K562 (cell line): ENCODE data around the gene POLK. TPM values are rescaled to one million over a fixed set of nuclear protein-coding genes. Genes with fewer than 3 reads are reported as not detected.

Source experiments
- BACH1 ChIP-seq: fragments of 200-800 bp; sonication (Bioruptor generic); IDR thresholded peaks from 2 replicates; pipeline ENCODE4 v1.6.1; 2016; ENCODE audit warnings: missing genetic modification characterization, missing compliant biosample characterization
- CEBPG ChIP-seq, 3 experiments: fragments of 200-800 bp in 1 of 3; sonication (Bioruptor generic) in 1 of 3; sonication (generic) in 1 of 3; formaldehyde crosslinking in 1 of 3; IDR thresholded peaks in 2 of 3; conservative IDR thresholded peaks in 1 of 3; 2 replicates each; pipeline versions ENCODE4 v1.6.1 to v1.8.0; 2016 to 2022; ENCODE audit warnings: missing compliant biosample characterization in 2 of 3, missing genetic modification characterization in 2 of 3, mild to moderate bottlenecking in 1 of 3, missing genetic modification reagents in 1 of 3
- CREB1 ChIP-seq, 2 experiments: sonication (generic) in 1 of 2; formaldehyde crosslinking in 1 of 2; IDR thresholded peaks; 2 replicates each; pipeline versions ENCODE4 v1.6.1 to v1.8.0; 2012 to 2022; ENCODE audit warnings: inconsistent platforms in 1 of 2, mild to moderate bottlenecking in 1 of 2, missing genetic modification reagents in 1 of 2, moderate library complexity in 1 of 2
- DEAF1 ChIP-seq: fragments of 450-650 bp; formaldehyde crosslinking; IDR thresholded peaks from 2 replicates; pipeline ENCODE4 v1.4.0; 2020; ENCODE audit warnings: mild to moderate bottlenecking, moderate library complexity
- KLF10 ChIP-seq: fragments of 250-450 bp; sonication (Bioruptor Pico); IDR thresholded peaks from 2 replicates; pipeline ENCODE4 v1.6.1; 2021; ENCODE audit warnings: matching md5 sums
- NR4A1 ChIP-seq, 2 experiments: fragments of 250-450 bp in 1 of 2; fragments of 450-650 bp in 1 of 2; sonication (Bioruptor Pico) in 1 of 2; IDR thresholded peaks; 2 replicates each; pipeline versions ENCODE4 v1.4.0 to v1.6.1; 2016 to 2020; ENCODE audit warnings: mild to moderate bottlenecking in 2 of 2, missing compliant biosample characterization in 1 of 2, missing genetic modification characterization in 1 of 2, moderate library complexity in 1 of 2
- NUFIP1 ChIP-seq: fragments of 450-650 bp; IDR thresholded peaks from 2 replicates; pipeline ENCODE4 v1.6.1; 2018; ENCODE audit not compliant: partially characterized antibody
- RBFOX2 ChIP-seq: fragments of 200-400 bp; formaldehyde crosslinking; IDR thresholded peaks from 2 replicates; pipeline ENCODE4 v1.6.1; 2017; ENCODE audit warnings: low read depth, mild to moderate bottlenecking, low read length, moderate library complexity
- SMARCE1 ChIP-seq: fragments of 450-650 bp; IDR thresholded peaks from 2 replicates; pipeline ENCODE4 v1.7.1; 2016; ENCODE audit warnings: mild to moderate bottlenecking
- TCF7 ChIP-seq: sonication (generic); IDR thresholded peaks from 2 replicates; pipeline ENCODE4 v1.6.1; 2016; ENCODE audit warnings: antibody characterized with exemption, borderline replicate concordance
- TSHZ1 ChIP-seq: fragments of 250-450 bp; sonication (Bioruptor Pico); IDR thresholded peaks from 2 replicates; pipeline ENCODE4 v1.4.0; 2020; ENCODE audit warnings: mild to moderate bottlenecking, moderate library complexity
- YBX1 ChIP-seq: fragments of 450-650 bp; IDR thresholded peaks from 2 replicates; pipeline ENCODE4 v1.7.1; 2016; ENCODE audit warnings: mild to moderate bottlenecking
- ZBTB8A ChIP-seq: fragments of 450-650 bp; IDR thresholded peaks from 2 replicates; pipeline ENCODE4 v1.6.1; 2018; ENCODE audit warnings: mild to moderate bottlenecking, moderate library complexity; ENCODE audit not compliant: partially characterized antibody
- ZNF212 ChIP-seq: fragments of 450-650 bp; formaldehyde crosslinking; IDR thresholded peaks from 2 replicates; pipeline ENCODE4 v1.4.0; 2020; ENCODE audit warnings: mild to moderate bottlenecking
- ZNF224 ChIP-seq: sonication (generic); formaldehyde crosslinking; IDR thresholded peaks from 2 replicates; pipeline ENCODE4 v1.8.0; 2022; ENCODE audit warnings: mild to moderate bottlenecking, missing genetic modification reagents
- ZNF57 ChIP-seq: fragments of 450-650 bp; formaldehyde crosslinking; IDR thresholded peaks from 2 replicates; pipeline ENCODE4 v1.4.0; 2020; ENCODE audit warnings: mild to moderate bottlenecking, moderate library complexity
- polyA plus RNA-seq, 8 experiments: library from polyadenylated mRNA; depleted of rRNA in 4 of 8; stranded (reverse) in 5 of 8; unstranded in 3 of 8; fragments of >200 nt; fragmentation: Nextera tagmentation in 2 of 8; fragmentation: Illumina TruSeq in 1 of 8; extraction: Ambion mirVana in 2 of 8; extraction: Trizol in 1 of 8; gene quantifications; 2 replicates each; pipeline versions ENCODE4 v1.2.1 to v1.2.3, GENCODE V29; 2011 to 2014; ENCODE audit warnings: inconsistent platforms in 1 of 8, missing spikeins in 1 of 8
- total RNA-seq, 7 experiments: library from RNA; depleted of rRNA in 6 of 7; stranded (reverse); fragments of >200 nt in 6 of 7; fragmentation: Illumina TruSeq in 2 of 7; extraction: Trizol in 2 of 7; gene quantifications; 2 replicates each; pipeline versions ENCODE4 v1.2.1 to v1.2.3, GENCODE V29; 2011 to 2021; ENCODE audit warnings: low replicate concordance in 1 of 7
- TF ChIP-seq, protein P1 (sequence below), 2 experiments: fragments of 450-650 bp; conservative IDR thresholded peaks; 2 replicates each; pipeline ENCODE4 v1.6.1; 2017; ENCODE audit warnings: mild to moderate bottlenecking in 2 of 2, moderate library complexity in 2 of 2
- TF ChIP-seq, protein P2 (sequence below): sonication (generic); formaldehyde crosslinking; IDR thresholded peaks from 2 replicates; pipeline ENCODE4 v1.8.0; 2023; ENCODE audit warnings: mild to moderate bottlenecking, missing genetic modification reagents

The POLK gene
- total and polyA plus RNA-seq, 9 of the 15 experiments (the other 6 are each of a cell fraction or from before 2014, with no cell fraction given): 6.1 to 31.6 (median 16.5) TPM

- TF ChIP-seq CREB1 (IDR thresholded peaks at IDR 0.05): peak; percentile 83
- peak; percentile 90 for TF ChIP-seq CREB1 (CRISPR knock-in tag; IDR thresholded peaks at IDR 0.05)
- TF ChIP-seq NR4A1 (CRISPR knock-in tag; IDR thresholded peaks at IDR 0.05): 0 out of 2 replicates have a peak, but pooled peaks have one; percentile 53
- no peak for TF ChIP-seq NR4A1 (tag; IDR thresholded peaks at IDR 0.05)
- TF ChIP-seq CEBPG (CRISPR knock-in tag; IDR thresholded peaks at IDR 0.05): no peak
- TF ChIP-seq CEBPG (tag; conservative IDR thresholded peaks at IDR 0.05 in 1 of 2, IDR thresholded peaks at IDR 0.05 in 1 of 2): no peak
- TF ChIP-seq NUFIP1: no peak
- no peak for TF ChIP-seq ZNF224
- TF ChIP-seq TSHZ1 (CRISPR knock-in tag): no peak
- TF ChIP-seq DEAF1: no peak
- TF ChIP-seq RBFOX2: peak; percentile 84
- no peak for TF ChIP-seq ZNF57
- TF ChIP-seq, protein P1, sequence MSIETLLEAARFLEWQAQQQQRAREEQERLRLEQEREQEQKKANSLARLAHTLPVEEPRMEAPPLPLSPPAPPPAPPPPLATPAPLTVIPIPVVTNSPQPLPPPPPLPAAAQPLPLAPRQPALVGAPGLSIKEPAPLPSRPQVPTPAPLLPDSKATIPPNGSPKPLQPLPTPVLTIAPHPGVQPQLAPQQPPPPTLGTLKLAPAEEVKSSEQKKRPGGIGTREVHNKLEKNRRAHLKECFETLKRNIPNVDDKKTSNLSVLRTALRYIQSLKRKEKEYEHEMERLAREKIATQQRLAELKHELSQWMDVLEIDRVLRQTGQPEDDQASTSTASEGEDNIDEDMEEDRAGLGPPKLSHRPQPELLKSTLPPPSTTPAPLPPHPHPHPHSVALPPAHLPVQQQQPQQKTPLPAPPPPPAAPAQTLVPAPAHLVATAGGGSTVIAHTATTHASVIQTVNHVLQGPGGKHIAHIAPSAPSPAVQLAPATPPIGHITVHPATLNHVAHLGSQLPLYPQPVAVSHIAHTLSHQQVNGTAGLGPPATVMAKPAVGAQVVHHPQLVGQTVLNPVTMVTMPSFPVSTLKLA (conservative IDR thresholded peaks at IDR 0.05): peak; percentile 58 to 71
- TF ChIP-seq YBX1: no peak
- TF ChIP-seq ZBTB8A: no peak
- TF ChIP-seq ZNF212 (CRISPR knock-in tag): no peak
- TF ChIP-seq, protein P2, sequence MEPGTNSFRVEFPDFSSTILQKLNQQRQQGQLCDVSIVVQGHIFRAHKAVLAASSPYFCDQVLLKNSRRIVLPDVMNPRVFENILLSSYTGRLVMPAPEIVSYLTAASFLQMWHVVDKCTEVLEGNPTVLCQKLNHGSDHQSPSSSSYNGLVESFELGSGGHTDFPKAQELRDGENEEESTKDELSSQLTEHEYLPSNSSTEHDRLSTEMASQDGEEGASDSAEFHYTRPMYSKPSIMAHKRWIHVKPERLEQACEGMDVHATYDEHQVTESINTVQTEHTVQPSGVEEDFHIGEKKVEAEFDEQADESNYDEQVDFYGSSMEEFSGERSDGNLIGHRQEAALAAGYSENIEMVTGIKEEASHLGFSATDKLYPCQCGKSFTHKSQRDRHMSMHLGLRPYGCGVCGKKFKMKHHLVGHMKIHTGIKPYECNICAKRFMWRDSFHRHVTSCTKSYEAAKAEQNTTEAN (CRISPR knock-in tag): no peak
- no peak for TF ChIP-seq TCF7
- no peak for TF ChIP-seq KLF10 (CRISPR knock-in tag)
- no peak for TF ChIP-seq SMARCE1
- no peak for TF ChIP-seq BACH1 (tag)
These were observed at the start of gene POLK, which contains the start of gene CERT1 (continued) for GRCh38 chr5:75511435-75512382.
